GM12872 (cell line): ENCODE results near the gene RPS3A.

ENCODE experiments used
- CTCF ChIP-seq: IDR thresholded peaks from 3 replicates; pipeline ENCODE4 v1.5.1; 2011; ENCODE audit warnings: low read depth, mild to moderate bottlenecking, low read length, moderate library complexity; ENCODE audit not compliant: insufficient read depth

The RPS3A gene

GRCh38 chr4:151099229-151099975 is at the start of gene RPS3A:
Gene RPS3A (plus strand): TSS chr4:151099628. CDS start chr4:151099653, 25 bp downstream.
- TF ChIP-seq CTCF, result peak; percentile 91

GRCh38 chr4:151052785-151053184 is 46.6 kb upstream of the RPS3A start:
- no peak for TF ChIP-seq CTCF

- no peak for TF ChIP-seq CTCF
Observed at GRCh38 chr4:151055539-151055938, 43.9 kb upstream of the RPS3A start.

GRCh38 chr4:151067316-151067970 is 32.0 kb upstream of the RPS3A start:
- TF ChIP-seq CTCF, result no peak

- no peak for TF ChIP-seq CTCF
Observed at GRCh38 chr4:151074416-151074916, 25.0 kb upstream of the RPS3A start.

GRCh38 chr4:151087467-151087866 is 12.0 kb upstream of the RPS3A start:
- no peak for TF ChIP-seq CTCF

GRCh38 chr4:151091047-151091446 is 8.4 kb upstream of the RPS3A start:
- TF ChIP-seq CTCF, result no peak
